Stomach (tissue), 9 donors: ENCODE results near the gene ZNF609. TPM values are rescaled to one million over a fixed set of nuclear protein-coding genes. Genes with fewer than 3 reads are reported as not detected.

Source experiments
- DNase-seq, 2 donors: peaks; one replicate each; pipeline versions ENCODE4 v3.0.0 to v3.0.0-alpha.2; 2013 to 2019
- H3K27ac ChIP-seq, 5 donors: fragments of 200-600 bp in 4 of 5; sonication (generic) in 4 of 5; one replicate each; pipeline ENCODE4 v1.5.1; 2013 to 2019; ENCODE audit warnings: mild to moderate bottlenecking in 1 of 5, moderate library complexity in 1 of 5
- H3K27me3 ChIP-seq, 3 donors: fragments of 200-600 bp; sonication (generic); one replicate each; pipeline ENCODE4 v1.5.1; 2017 to 2019; ENCODE audit warnings: mixed run types in 1 of 3
- H3K36me3 ChIP-seq, 4 donors: fragments of 200-600 bp; sonication (generic); 1 replicate in 3 of 4; 2 replicates in 1 of 4; pipeline ENCODE4 v1.5.1; 2016 to 2019
- H3K4me1 ChIP-seq, 4 donors: fragments of 200-600 bp; sonication (generic); one replicate each; pipeline ENCODE4 v1.5.1; 2016 to 2019
- H3K4me3 ChIP-seq, 4 donors: fragments of 200-600 bp; sonication (generic) in 3 of 4; one replicate each; pipeline ENCODE4 v1.5.1; 2016 to 2019; ENCODE audit warnings: mild to moderate bottlenecking in 1 of 4
- H3K9me3 ChIP-seq, 4 donors: fragments of 200-600 bp; sonication (generic); one replicate each; pipeline ENCODE4 v1.5.1; 2016 to 2019
- CTCF ChIP-seq, 7 experiments: fragments of 450-650 bp in 4 of 7; fragments of 200-600 bp in 3 of 7; sonication (generic) in 3 of 7; IDR thresholded peaks; one replicate each; pipeline ENCODE4 v1.5.1; 2016 to 2019; ENCODE audit warnings: antibody characterized with exemption in 7 of 7, control low read depth in 2 of 7, mild to moderate bottlenecking in 1 of 7
- EP300 ChIP-seq: sonication (generic); formaldehyde crosslinking; IDR thresholded peaks from one replicate; pipeline ENCODE4 v1.6.1; 2017; ENCODE audit warnings: antibody characterized with exemption
- POLR2A ChIP-seq, 4 donors: fragments of 450-650 bp; IDR thresholded peaks; one replicate each; pipeline ENCODE4 v1.6.1; 2016; ENCODE audit warnings: antibody characterized with exemption in 4 of 4, control low read depth in 2 of 4, mild to moderate bottlenecking in 1 of 4, moderate library complexity in 1 of 4
- POLR2AphosphoS5 ChIP-seq, 3 donors: sonication (generic); formaldehyde crosslinking; IDR thresholded peaks; one replicate each; pipeline ENCODE4 v1.6.1; 2016; ENCODE audit warnings: antibody characterized with exemption in 3 of 3
- WGBS, 5 donors: extraction: QIAGEN DNeasy Blood & Tissue Kit in 3 of 5; methylation state at CpG; one replicate each; pipeline versions ENCODE4 v1.1.5 to v1.1.7; 2013 to 2018; 5-methylcytosine and 5-hydroxymethylcytosine counted together
- intact Hi-C: fragments of 100-400 bp; cut with DNase I; formaldehyde crosslinking; loops from one replicate; pipeline ENCODE4 v1.15.1; 2023; ENCODE audit warnings: low total_unique reads
- polyA plus RNA-seq, 3 donors: library from polyadenylated mRNA; stranded (reverse); fragments of 200-250 nt; gene quantifications; one replicate each; pipeline ENCODE4 v1.2.3, GENCODE V29; 2013
- total RNA-seq, 5 donors: library from RNA; depleted of rRNA; stranded (reverse); fragments of >200 nt; gene quantifications; one replicate each; pipeline versions ENCODE4 v1.1.0 to v1.2.3, GENCODE V29; 2014 to 2016
- donor health status: healthy with polysubstance abuse.
- donor health status: Bipolar disorder and iron deficiency.
- donor health status: healthy.

ZNF609 gene
- total and polyA plus RNA-seq, 8 donors, result 2.7 to 64.7 (median 27.0) TPM

- no peak for DNase-seq
- Histone ChIP-seq H3K4me3 (no peak overlapping the region), H3K27ac (no peak overlapping the region), H3K36me3 (no peaks in the 10 kb centered on the region), H3K27me3 (no peaks in the 10 kb centered on the region), H3K9me3 (no peaks in the 10 kb centered on the region), H3K4me1 (peaks cover 0 to 30% (median 18%) of the 10 kb centered on the region in 4 donors)
- intact Hi-C loops, result no loop called here
- WGBS, 5 donors, result 90 to 99% (median 94%) methylated on average over 3 of the region's 3 CpGs
- no peak for TF ChIP-seq POLR2AphosphoS5 (IDR thresholded peaks at IDR 0.05)
- TF ChIP-seq EP300, result no peak
- no peak for TF ChIP-seq POLR2A (IDR thresholded peaks at IDR 0.05)
- TF ChIP-seq CTCF (IDR thresholded peaks at IDR 0.05), result no peak
Measured at GRCh38 chr15:64560501-64560900, 100.1 kb downstream of the ZNF609 start.

- intact Hi-C loops, result no loop called here
- 54 to 64% (median 63%) methylated on average over 2 of the region's 2 CpGs for WGBS, 5 donors
- no peaks in the 10 kb centered on the region for H3K36me3 ChIP-seq
- H3K4me1 ChIP-seq, result peaks cover 0 to 31% (median 18%) of the 10 kb centered on the region in 4 donors
- no peaks in the 10 kb centered on the region for H3K9me3 ChIP-seq
- H3K27ac ChIP-seq, result no peak overlapping the region
- no peak for DNase-seq
- no peak overlapping the region for H3K4me3 ChIP-seq
- H3K27me3 ChIP-seq, result no peaks in the 10 kb centered on the region
- TF ChIP-seq CTCF (IDR thresholded peaks at IDR 0.05), result no peak
- no peak for TF ChIP-seq POLR2A (IDR thresholded peaks at IDR 0.05)
- no peak for TF ChIP-seq POLR2AphosphoS5 (IDR thresholded peaks at IDR 0.05)
- no peak for TF ChIP-seq EP300
Measured at GRCh38 chr15:64560998-64561397, 100.6 kb downstream of the ZNF609 start.

GRCh38 chr15:64562003-64562640 lies 101.7 kb downstream of the ZNF609 start:
- TF ChIP-seq POLR2A (IDR thresholded peaks at IDR 0.05), result no peak
- no peak for TF ChIP-seq POLR2AphosphoS5 (IDR thresholded peaks at IDR 0.05)
- TF ChIP-seq EP300, result no peak
- no peak for TF ChIP-seq CTCF (IDR thresholded peaks at IDR 0.05)
- 88 to 97% (median 94%) methylated on average over 1 of the region's 1 CpG for WGBS, 5 donors

GRCh38 chr15:64566102-64566501 lies 105.7 kb downstream of the ZNF609 start:
- peaks cover 0 to 7% (median 0%) of the 10 kb centered on the region in 4 donors for H3K36me3 ChIP-seq
- no peak for TF ChIP-seq CTCF (IDR thresholded peaks at IDR 0.05)
- TF ChIP-seq EP300, result no peak
- TF ChIP-seq POLR2A (IDR thresholded peaks at IDR 0.05), result no peak
- TF ChIP-seq POLR2AphosphoS5 (IDR thresholded peaks at IDR 0.05), result no peak
- no peak overlapping the region for H3K27ac ChIP-seq
- no peaks in the 10 kb centered on the region for H3K9me3 ChIP-seq
- peaks cover 13 to 47% (median 29%) of the 10 kb centered on the region in 4 donors for H3K4me1 ChIP-seq
- intact Hi-C loops, result no loop called here
- H3K4me3 ChIP-seq, result no peak overlapping the region
- no peaks in the 10 kb centered on the region for H3K27me3 ChIP-seq
- no peak for DNase-seq
- 77 to 92% (median 88%) methylated on average over 2 of the region's 2 CpGs for WGBS, 5 donors

More at GRCh38 chr15:64562003-64562640, 101.7 kb downstream of the ZNF609 start:
- Histone ChIP-seq H3K27me3 (no peaks in the 10 kb centered on the region), H3K27ac (no peak overlapping the region), H3K4me3 (no peak overlapping the region), H3K9me3 (no peaks in the 10 kb centered on the region), H3K36me3 (peaks cover 0 to under 1% (median 0%) of the 10 kb centered on the region in 4 donors), H3K4me1 (peaks cover 0 to 42% (median 23%) of the 10 kb centered on the region in 4 donors)
- no peak for DNase-seq
- intact Hi-C loops, result no loop called here
